ENCODE measurements around the gene OR5AU1.
"Not testable (repeated sequence)": the region's sequence is repeated elsewhere in the genome, so short reads cannot be mapped to it uniquely, and the experiment has no call there.

OR5AU1 gene

DNA sequence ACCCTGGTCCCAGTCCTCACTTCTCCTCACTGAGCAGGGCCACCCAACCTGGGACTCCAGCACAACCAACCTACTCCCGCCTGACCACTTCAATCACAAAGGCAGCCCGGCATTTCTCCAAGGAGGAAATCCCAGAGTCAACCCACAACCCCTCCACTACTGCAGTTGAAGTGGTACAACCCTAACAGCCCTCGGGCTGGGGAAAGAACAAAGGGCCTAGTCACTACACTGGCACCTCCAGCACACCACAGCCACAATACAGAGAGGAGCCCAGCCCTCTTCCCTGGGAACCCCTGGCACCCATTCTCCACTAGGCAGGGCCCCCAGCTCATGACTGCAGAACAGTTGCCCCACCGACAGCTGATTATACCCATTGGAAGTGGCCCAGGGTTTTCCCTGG, 13.7 kb upstream of the OR5AU1 start:
- DNase-seq, result no peak

DNA sequence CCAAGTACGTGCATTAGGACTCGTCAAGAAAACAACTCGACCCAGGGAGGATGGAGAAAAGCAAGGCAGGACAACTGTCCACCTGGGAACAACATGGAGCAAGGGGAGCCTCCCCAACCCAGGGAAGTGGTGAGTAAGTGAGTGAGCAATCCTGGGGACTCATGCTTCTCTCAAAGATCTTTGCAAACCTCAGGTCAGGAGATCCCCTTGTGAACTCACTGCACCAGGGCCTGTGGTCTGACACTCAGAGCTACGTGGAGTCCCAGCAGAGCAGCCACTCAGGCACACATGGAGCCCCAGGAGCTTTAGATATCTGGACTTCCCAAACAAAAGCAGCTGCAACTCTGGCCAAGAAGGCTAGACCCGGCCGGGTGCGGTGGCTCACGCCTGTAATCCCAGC, 12.2 kb upstream of the OR5AU1 start:
- no peak for DNase-seq

DNA sequence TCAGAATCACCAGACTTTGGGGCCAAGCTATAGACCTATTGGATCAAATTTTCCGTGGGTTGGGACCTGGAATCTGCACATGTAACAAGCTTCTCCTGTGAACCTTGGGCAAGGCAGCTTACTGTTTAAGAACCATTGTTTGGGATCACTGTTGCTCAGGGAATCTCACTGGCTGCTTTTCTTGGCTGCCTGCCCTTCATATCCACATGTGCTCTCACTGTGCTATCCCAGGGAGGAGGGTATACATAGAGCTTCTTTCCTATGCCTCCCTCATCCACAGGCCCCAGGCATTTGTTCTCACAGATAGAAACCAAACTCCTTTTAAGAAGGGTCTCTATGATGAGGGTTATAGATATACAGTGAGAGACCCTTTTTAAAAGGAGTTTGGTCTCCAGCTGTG, 9.8 kb upstream of the OR5AU1 start:
- DNase-seq, result not testable (repeated sequence)

DNA sequence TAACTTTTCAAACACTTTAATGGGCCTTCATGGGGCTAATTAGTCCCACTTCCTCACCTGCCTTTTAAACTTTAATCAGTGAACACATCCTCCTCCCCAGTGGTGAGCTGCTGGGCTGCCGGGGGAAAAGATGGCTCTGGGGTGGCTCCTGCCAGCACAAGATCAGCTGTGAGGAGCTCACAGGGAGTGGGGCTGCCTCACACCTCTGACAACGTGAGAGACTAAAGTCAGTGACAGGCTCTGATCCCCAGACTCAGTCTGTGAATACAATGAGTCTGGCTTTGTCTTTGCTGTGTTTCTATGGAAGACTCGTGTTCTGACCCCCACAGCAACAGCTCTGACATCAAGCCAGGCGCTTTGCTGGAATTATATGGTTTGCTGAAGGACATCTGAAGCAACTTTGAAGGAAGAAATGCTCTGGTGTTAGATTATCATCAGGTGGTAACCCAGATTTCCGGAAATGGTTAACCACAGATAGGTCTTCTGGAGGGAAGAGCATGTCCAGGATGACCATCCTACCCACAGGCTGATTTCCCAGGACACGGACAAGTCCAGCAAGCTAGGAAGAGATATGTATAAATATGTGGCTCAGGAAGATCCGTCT, 9.2 kb upstream of the OR5AU1 start:
- not testable (repeated sequence) for DNase-seq

DNA sequence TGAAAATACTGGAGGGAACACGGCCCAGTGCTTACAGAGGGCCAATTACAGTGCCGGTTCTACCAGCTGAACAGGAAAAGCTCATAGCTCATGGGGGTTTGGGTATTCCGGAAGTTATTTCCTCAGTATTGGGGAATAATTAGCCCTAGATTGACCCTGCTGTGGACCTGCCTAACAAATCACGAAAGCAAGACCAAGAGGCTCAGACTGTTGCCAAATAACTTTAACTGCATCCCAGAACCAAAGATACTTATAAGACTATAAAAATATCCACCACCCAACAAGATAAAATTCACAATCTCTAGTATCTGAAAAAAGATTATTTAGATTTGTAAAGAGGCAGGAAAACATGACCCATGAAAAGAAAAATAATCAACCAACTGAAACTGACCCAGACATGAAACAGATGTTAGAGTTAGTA, 8.0 kb upstream of the OR5AU1 start:
- DNase-seq, result no peak

DNA sequence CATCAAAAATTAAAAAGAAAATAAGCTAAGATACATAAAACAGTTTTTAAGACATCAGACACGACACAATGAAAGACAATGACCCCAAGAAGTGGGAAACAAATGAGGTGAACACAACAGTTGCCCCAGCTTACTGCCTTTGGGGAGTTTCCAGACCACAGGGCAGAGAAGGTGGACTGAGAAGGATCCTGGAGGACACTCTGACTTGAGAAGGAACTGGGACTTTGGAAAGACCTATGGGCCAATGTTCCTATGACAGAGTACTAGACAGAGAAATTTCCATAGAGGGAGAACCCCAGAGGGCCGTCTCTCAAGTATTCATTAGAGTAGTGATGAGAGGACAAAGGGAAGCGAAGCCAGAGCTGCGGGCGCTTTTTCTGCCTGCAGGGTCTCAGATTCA, 6.2 kb upstream of the OR5AU1 start:
- DNase-seq, result no peak

DNA sequence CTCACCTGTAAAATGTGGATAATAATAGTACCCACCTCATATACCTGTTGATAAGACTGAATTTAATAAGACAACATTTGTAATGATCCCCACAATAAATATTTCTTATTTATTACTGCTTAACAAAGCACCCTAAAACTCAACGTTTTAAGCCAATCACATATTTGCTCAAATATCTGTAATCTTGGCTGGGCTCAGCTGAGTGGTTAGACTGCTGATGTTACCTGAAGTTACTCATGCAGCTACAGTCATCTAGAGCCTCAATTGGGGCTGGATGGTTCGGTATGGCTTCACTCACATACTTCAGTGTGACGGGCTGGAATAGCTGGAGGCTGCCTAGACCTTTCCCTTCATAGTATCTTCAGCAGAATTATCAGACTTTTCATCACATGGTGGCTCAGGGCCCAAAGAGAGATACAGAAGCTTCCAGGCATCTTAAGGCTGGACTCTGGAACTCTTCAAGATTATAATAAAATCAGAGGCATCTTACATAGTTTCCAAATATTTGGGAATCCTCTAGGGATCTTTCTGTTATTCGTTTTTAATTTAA, 4.3 kb upstream of the OR5AU1 start:
- no peak for DNase-seq

DNA sequence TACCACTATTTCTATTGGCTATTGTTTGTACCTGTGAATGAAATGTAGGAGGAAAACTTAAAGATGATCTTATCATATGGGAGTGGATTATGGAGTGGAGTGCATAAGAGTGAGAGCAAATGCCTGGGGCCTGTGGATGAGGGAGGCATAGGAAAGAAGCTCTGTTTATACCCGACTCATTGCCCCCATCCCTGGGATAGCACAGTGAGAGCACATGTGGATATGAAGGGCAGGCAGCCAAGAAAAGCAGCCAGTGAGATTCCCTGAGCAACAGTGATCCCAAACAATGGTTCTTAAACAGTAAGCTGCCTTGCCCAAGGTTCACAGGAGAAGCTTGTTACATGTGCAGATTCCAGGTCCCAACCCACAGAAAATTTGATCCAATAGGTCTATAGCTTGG, 2.3 kb upstream of the OR5AU1 start:
- not testable (repeated sequence) for DNase-seq

DNA sequence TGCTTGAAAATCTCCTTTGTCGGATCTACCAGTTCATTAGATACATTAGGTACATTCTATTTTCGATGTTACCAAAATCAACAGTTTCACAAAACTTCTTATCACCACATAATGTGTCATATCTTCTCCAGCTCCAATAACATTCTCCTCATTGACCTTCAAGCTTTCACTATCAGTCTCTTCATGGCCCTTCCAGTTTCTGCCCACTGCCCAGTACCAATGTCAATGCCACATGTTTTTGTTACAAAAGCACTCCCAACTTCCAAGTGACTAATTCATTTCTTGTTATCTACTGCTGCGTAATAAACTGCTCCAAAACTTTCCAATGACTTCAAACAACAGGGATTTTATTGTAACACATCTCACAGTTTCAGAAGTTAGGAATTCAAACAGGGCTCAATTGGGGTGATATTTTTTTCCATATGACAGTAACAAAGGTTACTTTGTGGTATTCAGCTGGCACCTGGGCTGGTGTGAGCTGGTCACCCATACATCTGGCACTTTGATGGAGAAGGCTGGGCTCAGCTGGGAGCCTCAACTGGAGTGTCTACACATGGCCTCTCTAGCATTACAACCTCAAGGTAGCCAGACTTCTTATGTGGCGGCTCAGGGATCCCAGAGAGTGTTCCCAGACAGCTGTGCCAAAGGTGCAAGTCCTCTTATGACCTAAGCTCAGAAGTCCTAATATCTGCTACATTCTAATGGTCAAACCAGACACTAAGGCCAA, 6.1 kb downstream of the OR5AU1 start:
- no peak for DNase-seq

DNA sequence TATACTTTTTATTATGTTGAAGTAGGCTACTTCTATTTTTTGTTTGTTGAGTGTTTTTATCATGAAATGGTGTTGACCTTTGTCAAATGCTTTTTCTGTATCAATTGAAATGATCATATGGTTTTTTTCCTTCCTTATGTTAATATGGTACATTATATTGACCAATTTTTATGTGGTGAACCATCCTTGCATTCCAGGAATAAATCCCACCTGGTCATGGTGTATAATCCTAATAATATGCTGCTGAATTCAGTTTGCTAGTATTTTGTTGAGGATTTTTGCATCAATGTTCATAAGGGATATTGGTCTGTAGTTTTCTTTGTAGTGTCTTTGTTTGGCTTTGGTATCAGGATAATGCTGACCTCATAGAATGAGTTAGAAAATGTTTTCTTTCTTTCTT, 10.4 kb downstream of the OR5AU1 start:
- DNase-seq, result no peak

DNA sequence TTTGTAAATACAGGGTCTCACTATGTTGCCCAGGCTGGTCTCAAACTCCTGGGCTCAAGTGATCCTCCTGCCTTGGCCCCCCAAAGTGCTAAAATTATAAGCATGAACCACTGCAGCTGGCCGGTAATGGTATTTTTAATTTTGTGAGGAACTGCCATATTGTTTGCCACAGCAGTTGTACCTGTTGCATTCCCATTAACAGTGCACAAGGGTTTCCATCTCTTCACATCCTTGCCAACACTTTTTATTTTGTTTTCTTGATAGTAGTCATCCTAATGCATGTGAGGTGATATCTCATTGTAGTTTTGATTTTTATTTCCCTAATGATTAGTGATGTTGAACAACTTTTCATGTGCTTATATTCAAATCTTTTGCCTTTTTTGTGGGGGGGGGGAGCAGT, 13.5 kb downstream of the OR5AU1 start:
- DNase-seq, result no peak

DNA sequence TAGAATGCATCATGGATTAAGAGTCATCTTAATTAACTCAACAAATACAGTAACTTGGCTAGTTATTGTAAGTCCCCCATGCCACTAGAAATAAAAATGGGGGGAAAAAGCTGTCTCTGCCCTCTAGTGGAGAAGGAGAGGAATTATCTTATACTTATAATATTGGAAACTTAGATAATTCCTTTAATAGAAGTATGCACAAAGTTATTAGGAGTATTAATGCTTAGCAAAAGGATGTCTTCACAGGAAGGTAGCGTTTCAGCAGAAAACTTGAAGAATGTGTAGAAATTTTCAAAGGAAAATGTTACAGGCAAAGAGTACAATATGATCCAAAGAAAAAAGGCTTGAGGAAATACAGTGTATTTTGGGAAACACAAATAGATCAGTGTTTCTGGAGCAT, 19.8 kb downstream of the OR5AU1 start:
- no peak for DNase-seq

DNA sequence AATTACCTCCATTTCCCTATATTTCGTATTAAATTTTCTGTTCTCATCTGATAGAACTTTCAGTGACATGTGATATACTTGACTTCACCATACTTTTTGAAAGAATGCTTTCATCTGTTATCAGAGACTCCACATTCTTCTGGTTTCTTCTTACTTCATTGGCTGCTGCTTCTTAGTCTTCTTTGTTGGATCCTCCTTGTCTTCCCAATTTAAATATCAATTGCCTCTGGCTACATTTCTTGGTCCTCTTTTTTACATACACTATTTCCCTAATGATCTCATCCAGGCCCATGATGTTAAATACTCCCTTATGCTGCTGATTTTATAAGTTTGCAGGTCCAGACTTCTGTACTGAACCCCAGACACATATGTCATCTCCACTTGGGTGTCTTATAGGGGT, 22.0 kb downstream of the OR5AU1 start:
- no peak for DNase-seq

DNA sequence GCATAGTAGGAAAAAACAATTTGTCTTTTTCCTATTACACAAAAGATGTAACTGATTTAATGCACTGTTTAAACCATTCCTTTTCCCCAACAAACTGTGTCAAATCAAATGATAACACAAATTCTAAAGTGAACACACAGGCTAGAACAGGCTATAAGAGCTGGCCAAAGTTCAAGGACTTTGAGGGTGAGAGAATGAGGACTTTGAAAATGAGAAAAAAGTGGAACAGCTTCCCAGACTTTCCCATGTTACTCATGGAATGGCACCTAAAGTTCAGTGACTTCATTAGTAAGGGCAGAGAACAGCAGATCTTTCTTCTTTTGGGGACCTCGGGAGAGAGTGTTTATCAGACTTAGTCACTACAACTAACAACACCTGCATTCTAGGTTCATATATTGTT, 32.4 kb downstream of the OR5AU1 start:
- no peak for DNase-seq

DNA sequence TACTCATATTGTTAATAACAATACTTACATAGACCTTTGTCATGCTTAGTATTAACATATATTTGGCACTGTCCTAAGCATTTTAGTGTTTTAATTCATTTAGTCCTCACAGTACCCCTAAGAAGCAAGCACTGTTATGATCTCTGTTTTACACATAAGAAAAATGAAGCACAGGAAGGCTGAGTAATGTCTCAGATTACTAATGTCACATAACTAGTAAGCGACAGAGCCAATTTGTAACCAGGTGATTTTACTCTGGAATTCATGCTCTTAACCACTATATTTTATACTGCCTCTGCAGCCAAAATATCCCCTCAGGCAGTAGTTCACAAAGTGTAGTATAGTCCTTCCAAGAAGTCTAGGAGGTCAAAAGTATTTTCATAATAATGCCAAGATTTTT, 34.7 kb downstream of the OR5AU1 start:
- no peak for DNase-seq

DNA sequence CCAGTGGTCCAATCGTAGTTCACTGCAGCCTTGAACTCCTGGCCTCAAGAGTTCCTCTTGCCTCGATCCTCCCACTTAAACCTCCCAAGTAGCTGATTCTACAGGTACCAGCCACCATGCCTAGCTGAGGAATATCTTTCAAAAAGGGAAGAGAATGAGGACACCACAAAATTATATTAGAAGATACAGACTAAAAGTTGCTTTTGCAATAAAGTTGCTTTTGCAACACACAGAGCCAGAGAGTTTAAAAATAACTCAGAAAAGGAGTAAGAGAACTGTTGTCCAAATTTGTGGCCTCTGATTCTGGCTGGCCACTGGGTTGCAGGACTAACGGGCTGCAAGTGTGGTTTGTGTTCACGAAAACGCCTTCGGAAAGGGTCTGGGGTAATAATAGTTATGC, 35.2 kb downstream of the OR5AU1 start:
- DNase-seq, result no peak

DNA sequence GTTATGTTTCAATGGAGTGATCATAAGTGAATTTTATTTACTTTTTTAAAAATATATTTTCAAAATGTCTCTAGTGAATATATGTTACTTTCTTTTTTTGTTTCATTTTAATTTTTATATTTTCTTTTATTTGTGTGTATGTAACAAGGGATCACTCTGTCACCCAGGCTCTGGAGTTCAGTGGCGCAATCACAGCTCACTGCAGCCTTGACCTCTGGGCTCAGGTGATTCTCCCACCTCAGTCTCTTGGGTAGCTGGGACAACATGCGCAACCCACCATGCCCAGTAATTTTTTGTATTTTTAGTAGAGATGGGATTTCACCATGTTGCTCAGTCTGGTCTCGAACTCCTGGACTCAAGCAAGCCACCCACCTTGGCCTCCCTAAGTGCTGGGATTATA, 36.9 kb downstream of the OR5AU1 start:
- DNase-seq, result no peak

DNA sequence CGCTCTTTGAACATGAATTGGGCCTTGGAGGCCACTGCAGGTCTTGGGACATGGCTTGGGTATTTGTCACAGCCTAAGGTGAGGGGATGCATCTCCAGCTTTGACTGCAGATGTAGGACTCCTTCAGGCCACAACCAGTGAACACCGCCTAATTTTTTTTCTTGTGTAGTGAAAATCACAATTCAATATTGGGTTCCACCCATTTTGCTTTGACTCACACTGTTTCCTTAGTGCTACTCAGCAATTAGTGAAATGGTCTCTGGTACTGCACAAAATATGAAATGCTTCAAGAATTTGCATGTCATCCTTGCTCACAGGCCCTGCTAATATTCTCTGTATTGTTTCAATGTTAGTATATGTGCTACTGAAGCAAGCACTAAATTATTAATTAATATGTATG, 42.5 kb downstream of the OR5AU1 start:
- DNase-seq, result no peak

DNA sequence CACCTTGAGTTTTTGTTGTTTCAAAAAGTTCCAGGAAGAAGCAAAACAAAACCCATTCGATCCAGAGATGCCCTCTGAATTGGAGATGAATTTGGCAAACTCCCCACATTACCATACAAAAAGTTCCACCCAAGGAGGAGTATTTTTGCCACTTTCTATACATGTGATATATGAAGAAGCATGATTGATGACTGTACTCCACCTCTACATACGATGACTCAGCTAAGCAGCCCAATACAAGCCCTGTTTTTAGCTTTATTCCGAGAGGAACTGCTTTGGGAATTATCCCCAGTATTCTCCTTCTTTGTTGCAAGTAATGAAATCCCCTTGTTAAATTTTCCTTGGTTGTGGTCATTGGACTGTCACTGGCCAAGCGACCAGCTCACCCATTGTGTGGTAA, 43.6 kb downstream of the OR5AU1 start:
- no peak for DNase-seq

DNA sequence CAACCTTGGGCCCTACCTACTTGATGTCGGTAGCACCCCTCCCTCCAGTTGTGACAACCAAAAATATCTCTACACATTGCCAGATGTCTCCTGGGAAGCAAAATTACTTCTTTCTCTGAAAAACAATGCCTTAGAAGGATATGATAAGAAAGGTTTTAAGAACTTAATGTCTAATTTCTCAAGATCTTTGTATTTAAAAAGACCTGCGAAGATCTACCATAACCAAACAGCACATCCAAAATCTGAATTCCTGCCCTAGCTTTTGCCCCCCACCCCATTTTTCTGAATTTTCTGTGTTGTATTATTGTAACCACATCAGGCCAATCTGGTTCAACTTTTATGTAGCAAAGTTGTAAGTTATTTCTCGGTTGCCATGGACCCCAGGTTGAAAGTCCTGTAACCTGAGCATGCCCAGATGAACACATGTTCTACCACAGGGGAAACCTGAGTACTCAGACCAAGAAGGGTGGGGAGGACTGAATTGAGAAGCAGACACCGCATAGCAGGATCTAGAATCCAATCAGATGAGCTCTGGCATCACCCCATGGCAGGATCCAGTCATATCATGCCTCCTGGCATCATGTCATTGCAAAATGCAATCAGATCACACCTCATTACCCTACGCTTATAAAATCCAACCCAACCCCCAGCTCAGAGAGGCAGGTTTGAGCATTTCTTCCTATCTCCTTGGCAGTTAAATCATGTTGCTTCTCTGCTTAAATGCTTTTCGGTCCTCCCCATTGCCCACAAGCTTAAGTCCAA, 46.3 kb downstream of the OR5AU1 start:
- DNase-seq, result no peak

DNA sequence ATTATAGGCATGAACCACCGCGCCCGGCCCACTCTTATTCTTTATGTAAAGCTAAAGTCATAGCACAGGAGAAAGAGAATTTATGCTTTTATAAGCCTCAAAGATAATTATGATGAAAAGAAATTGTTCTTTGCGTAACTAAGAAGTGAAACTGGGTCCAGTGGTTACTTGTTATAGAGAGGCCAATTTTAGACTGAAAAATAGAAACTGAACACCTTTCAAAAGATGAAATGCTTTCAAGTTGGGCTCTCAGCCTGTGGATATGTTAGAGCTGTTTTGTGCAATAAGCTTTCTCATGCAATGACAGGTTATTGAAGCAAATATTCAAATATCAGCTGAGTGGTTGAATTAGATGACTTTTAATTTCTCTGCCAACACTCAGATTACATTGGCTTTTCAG, 47.1 kb downstream of the OR5AU1 start:
- no peak for DNase-seq

DNA sequence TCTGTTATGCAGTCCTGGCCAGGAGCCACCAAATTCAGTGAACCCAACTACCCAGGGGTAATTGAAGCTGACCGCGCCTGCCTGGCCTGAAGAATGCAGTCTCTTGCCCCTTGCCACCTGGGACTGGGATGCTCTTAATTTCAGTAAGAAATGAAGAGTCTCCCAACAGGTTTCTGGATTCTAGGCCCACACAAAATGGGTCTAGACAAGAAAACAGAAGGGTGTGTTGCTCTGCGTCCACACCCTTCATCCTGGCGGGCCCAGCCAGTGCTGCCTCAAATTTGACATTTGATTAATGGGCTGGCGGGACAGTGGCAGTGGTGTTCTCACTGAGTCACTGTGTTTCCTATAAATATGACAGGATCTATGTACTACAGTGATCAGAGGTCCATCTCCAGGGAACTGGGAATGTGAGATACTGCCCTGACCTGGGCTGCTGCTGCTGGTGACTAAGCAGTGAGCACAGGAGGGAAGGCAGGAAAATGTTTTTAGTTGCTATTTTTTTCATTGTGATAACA, 48.5 kb downstream of the OR5AU1 start:
- no peak for DNase-seq

DNA sequence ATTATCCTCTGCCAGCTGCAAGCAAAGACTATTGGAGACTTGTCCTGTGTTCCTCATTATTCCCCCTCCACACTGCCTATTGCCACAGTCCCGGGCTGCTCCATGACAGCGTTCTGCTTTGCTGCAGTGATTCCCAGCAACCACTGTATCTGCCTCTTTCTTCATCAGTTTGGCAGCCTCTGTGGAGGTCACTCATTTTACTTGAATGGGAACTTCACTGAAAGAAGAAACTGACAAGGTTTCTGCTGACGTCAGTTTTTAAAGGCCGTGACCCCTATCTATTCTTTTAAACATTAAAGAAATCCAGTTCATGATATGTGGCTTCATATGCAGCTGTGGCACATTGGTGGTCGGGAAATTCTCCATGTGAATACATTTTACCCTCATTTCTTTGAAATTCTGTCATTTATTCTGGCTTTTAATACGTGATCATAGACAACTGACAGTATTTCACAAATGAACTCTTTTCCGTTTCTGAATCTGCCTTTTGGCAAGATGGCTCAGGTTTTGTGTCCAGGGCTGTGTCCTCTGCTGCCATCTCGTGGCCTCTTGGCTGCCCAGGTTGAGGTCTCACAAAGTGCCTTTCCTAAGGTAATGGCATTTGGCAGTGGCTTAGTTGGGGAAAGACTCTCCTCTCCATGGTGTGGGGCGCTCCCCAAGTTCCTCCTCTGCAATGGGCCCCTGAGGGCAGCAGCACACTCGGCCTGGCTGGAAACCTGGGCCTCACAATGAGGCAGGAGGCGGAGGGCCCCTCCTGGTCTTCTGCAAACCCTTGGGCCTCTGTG, 49.2 kb downstream of the OR5AU1 start:
- peak; percentile 91 for DNase-seq

Data from activated effector memory CD4-positive, alpha-beta T cell treated with anti-CD3 and anti-CD28 coated beads, Interleukin-2, amount 50 U/mL, for 16 hours (primary cell).